Body of pancreas (tissue), 4 donors: ENCODE results near the gene SIL1. TPM values are rescaled to one million over a fixed set of nuclear protein-coding genes. Genes with fewer than 3 reads are reported as not detected.

Source experiments
- ATAC-seq: fragments of 150-250 bp; one replicate; pipeline ENCODE4 v1.9.1; 2016
- DNase-seq, 4 donors: peaks; one replicate each; pipeline ENCODE4 v3.0.0-alpha.2; 2019
- H3K27ac ChIP-seq, 4 donors: fragments of 200-600 bp; sonication (generic); 1 replicate in 3 of 4; 2 replicates in 1 of 4; pipeline versions ENCODE4 v1.5.1 to v1.6.1; 2016 to 2019; ENCODE audit warnings: mild to moderate bottlenecking in 1 of 4, mixed read lengths in 1 of 4, moderate library complexity in 1 of 4
- H3K27me3 ChIP-seq, 2 donors: fragments of 200-600 bp; sonication (generic); one replicate each; pipeline ENCODE4 v1.6.0; 2016; ENCODE audit warnings: mild to moderate bottlenecking in 1 of 2
- H3K36me3 ChIP-seq, 2 donors: fragments of 200-600 bp; sonication (generic); replicated peaks in 1 of 2; 2 replicates each; pipeline ENCODE4 v1.5.1; 2016; ENCODE audit warnings: low read depth in 2 of 2; ENCODE audit not compliant: insufficient read depth in 1 of 2
- H3K4me1 ChIP-seq: fragments of 200-600 bp; sonication (generic); one replicate; pipeline ENCODE4 v1.6.0; 2016
- H3K4me3 ChIP-seq, 2 donors: fragments of 200-600 bp; sonication (generic); 1 replicate in 1 of 2; 2 replicates in 1 of 2; pipeline ENCODE4 v1.5.1; 2016 to 2019
- H3K9me3 ChIP-seq, 3 donors: fragments of 200-600 bp; sonication (generic); 1 replicate in 2 of 3; 2 replicates in 1 of 3; pipeline ENCODE4 v1.5.1; 2016
- POLR2A ChIP-seq, 3 donors: fragments of 450-650 bp; IDR thresholded peaks; one replicate each; pipeline ENCODE4 v1.6.1; 2016; ENCODE audit warnings: antibody characterized with exemption in 3 of 3, mild to moderate bottlenecking in 2 of 3
- WGBS, 2 donors: methylation state at CpG; one replicate each; pipeline ENCODE4 v1.1.5; 2017; 5-methylcytosine and 5-hydroxymethylcytosine counted together
- intact Hi-C: fragments of 100-400 bp; cut with DNase I; formaldehyde crosslinking; loops from one replicate; pipeline ENCODE4 v1.15.1; 2023
- total RNA-seq, 2 donors: library from RNA; depleted of rRNA; stranded (reverse); fragments of >200 nt; gene quantifications; one replicate each; pipeline ENCODE4 v1.1.0, GENCODE V29; 2016
- TF ChIP-seq, protein P1 (sequence below), 7 experiments: fragments of 450-650 bp in 4 of 7; fragments of 200-600 bp in 3 of 7; sonication (generic) in 3 of 7; IDR thresholded peaks; one replicate each; pipeline ENCODE4 v1.5.1; 2016 to 2019; ENCODE audit warnings: antibody characterized with exemption in 7 of 7

The SIL1 gene
- total RNA-seq, 2 donors from 2014 or later = 57.6 to 124 TPM

DNA sequence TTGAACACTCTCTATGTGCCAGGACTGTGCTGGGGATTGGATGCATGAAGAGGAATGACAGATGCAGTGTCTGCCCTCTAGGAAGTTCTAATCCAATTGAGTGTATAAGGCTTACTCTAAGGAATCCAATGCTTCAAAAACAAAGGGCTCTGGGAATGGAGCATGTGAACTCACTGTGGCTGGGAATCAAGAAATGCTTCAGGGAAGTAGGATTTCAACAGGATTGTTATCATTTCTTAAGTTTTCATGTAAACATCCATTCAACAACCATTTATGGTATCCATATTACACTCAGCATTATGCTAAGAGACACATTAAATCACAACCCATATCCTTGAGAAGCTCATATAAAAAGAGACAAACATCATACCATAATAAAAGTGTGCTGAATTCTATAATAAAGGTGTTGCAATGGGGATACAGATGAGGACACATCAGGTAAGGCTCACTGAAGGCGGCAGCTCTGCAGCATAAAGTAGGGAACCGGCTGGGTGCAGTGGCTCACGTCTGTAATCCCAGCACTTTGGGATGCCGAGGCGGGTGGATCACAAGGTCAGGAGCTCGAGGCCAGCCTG, 11.3 kb downstream of the SIL1 start:
- no peaks in the 10 kb centered on the region for H3K9me3 ChIP-seq
- intact Hi-C loops = no loop called here
- no peaks in the 10 kb centered on the region for H3K27me3 ChIP-seq
- peaks cover 59% of the 10 kb centered on the region for H3K4me1 ChIP-seq
- WGBS, 2 donors = 92% methylated on average over 6 of the region's 6 CpGs
- ATAC-seq (no peak), DNase-seq (no peak)
- H3K27ac ChIP-seq = no peak overlapping the region
- no peak for TF ChIP-seq POLR2A (IDR thresholded peaks at IDR 0.05)
- TF ChIP-seq, protein P1, sequence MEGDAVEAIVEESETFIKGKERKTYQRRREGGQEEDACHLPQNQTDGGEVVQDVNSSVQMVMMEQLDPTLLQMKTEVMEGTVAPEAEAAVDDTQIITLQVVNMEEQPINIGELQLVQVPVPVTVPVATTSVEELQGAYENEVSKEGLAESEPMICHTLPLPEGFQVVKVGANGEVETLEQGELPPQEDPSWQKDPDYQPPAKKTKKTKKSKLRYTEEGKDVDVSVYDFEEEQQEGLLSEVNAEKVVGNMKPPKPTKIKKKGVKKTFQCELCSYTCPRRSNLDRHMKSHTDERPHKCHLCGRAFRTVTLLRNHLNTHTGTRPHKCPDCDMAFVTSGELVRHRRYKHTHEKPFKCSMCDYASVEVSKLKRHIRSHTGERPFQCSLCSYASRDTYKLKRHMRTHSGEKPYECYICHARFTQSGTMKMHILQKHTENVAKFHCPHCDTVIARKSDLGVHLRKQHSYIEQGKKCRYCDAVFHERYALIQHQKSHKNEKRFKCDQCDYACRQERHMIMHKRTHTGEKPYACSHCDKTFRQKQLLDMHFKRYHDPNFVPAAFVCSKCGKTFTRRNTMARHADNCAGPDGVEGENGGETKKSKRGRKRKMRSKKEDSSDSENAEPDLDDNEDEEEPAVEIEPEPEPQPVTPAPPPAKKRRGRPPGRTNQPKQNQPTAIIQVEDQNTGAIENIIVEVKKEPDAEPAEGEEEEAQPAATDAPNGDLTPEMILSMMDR (IDR thresholded peaks at IDR 0.05) = no peak
- no peaks in the 10 kb centered on the region for H3K36me3 ChIP-seq
- H3K4me3 ChIP-seq = no peak overlapping the region

DNA sequence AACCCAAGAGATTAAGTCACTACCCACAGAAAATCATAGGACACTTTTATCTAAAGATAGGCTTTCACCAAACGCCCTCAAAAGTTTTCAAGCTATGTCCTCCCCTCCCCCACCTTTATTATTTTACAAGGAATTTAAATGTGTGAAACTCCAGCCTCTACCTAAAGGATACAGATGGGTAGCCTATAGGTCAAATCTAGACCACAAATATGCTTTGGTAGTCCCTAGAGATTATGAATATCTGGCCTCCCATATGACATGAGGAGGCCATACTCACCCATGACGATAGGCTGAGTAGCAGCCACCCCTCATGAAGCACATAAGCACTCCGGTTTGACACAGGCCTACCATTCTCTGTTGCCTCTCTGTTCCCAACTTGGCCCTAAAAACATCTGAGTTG, 11.9 kb downstream of the SIL1 start:
- DNase-seq (no peak), ATAC-seq (no peak)
- intact Hi-C loops = no loop called here
- no peaks in the 10 kb centered on the region for H3K27me3 ChIP-seq
- WGBS, 2 donors = 70 to 72% methylated on average over 3 of the region's 3 CpGs
- no peaks in the 10 kb centered on the region for H3K9me3 ChIP-seq
- no peaks in the 10 kb centered on the region for H3K36me3 ChIP-seq
- no peak for TF ChIP-seq POLR2A (IDR thresholded peaks at IDR 0.05)
- TF ChIP-seq, protein P1 (IDR thresholded peaks at IDR 0.05) = no peak
- H3K27ac ChIP-seq = no peak overlapping the region
- no peak overlapping the region for H3K4me3 ChIP-seq
- H3K4me1 ChIP-seq = peaks cover 65% of the 10 kb centered on the region

DNA sequence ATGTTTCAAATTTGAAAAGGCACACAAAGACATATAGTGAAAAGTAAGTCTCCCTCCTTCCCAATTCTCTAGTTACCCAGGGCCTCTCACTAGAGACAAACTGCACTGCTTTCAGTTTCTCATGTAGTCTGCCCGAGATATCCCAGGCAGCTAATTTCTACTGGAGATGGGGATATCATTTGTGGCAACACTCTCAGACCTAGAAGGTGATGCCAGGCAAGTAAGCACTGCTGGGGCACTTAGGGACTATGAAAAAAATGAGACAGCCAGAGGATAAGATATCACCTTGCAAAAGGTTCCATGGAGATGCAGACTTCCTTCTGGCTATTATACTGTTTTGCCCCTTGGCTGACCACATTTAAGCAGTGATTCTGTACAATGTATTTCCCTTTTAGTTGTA, 12.6 kb downstream of the SIL1 start:
- TF ChIP-seq POLR2A (IDR thresholded peaks at IDR 0.05) = no peak
- TF ChIP-seq, protein P1 (IDR thresholded peaks at IDR 0.05) = no peak
- intact Hi-C loops = no loop called here
- ATAC-seq = no peak
- Histone ChIP-seq H3K4me3 (no peak overlapping the region), H3K27me3 (no peaks in the 10 kb centered on the region), H3K9me3 (no peaks in the 10 kb centered on the region), H3K4me1 (peaks cover 71% of the 10 kb centered on the region), H3K27ac (no peak overlapping the region), H3K36me3 (no peaks in the 10 kb centered on the region)
- DNase-seq = no peak
- 67 to 77% methylated on average over 1 of the region's 1 CpG for WGBS, 2 donors

DNA sequence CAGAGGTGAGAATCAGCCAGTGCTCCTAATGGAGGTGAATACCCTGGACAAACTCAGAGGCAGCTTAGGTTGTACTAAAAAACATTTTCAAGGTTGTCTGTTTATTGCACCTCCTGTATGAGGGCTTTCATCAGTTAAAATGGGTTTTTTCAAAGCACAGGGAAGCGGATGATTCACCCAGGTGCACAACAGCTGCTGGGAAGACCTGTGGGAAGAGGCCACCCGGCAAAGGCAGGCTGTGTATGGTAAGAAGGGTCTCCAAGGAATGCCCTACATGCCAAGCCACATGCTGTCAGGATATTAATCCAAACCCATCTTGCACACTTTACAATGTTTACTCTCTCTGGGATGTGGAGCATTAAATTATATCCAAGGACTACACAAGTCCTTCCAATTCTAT, 14.7 kb downstream of the SIL1 start:
- Histone ChIP-seq H3K9me3 (no peaks in the 10 kb centered on the region), H3K4me1 (peaks cover 80% of the 10 kb centered on the region), H3K27ac (peak overlapping the region in 2 of 4 donors; percentile 21 to 54), H3K4me3 (no peak overlapping the region), H3K36me3 (no peaks in the 10 kb centered on the region), H3K27me3 (no peaks in the 10 kb centered on the region)
- 28 to 29% methylated on average over 2 of the region's 2 CpGs for whole genome bisulfite sequencing, 2 donors
- DNase-seq (peak; percentile 27 to 65 (median 55)), ATAC-seq (peak; percentile 22)
- intact Hi-C loops = no loop called here
- TF ChIP-seq, protein P1 (IDR thresholded peaks at IDR 0.05) = no peak
- no peak for TF ChIP-seq POLR2A (IDR thresholded peaks at IDR 0.05)
